ENCODE data around the gene CGB1. TPM values are rescaled to one million over a fixed set of nuclear protein-coding genes. Genes with fewer than 3 reads are reported as not detected.

Gene CGB1
- total and polyA plus RNA-seq, 2 of the 8 experiments (the other 6 are each of a cell fraction or from before 2014, with no cell fraction given) = not detected

DNA sequence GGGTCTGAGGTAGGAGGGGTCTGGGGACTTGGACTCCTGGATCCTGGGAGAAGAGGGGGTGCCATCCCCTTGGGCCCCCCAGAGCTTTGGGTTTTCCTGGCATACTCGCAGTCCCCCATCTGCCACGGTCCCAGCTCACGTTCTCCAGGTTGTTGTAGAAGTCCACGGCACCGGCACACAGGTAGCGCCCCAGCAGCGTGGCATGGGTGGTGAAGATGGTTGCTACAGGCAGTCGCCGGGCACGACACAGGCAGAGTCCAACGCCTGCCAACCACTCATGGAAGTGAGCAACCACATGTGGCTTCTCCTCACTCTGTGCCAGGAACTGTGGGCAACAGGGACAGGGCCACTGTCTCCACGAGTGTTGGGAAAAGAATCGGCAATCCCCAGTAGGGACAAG is 51.0 kb downstream of the CGB1 start:
- Histone ChIP-seq H3K79me2 (ENCODE audit: control insufficient read depth in 1 of 2, insufficient read depth in 2 of 2, low read length in 2 of 2) (no peaks in the 10 kb centered on the region), H3K18ac (ENCODE audit: extremely low read depth, low read length) (no peak overlapping the region), H3K4ac (replicated peaks; ENCODE audit: insufficient read length, low read depth, low read length) (no peak overlapping the region), H3K23ac (ENCODE audit: insufficient read length) (no peak overlapping the region), H3K4me1 (replicated peaks in 1 of 4; ENCODE audit: control insufficient read depth in 3 of 4, insufficient read depth in 4 of 4, low read length in 3 of 4) (no peaks in the 10 kb centered on the region), H3K9me3 (ENCODE audit: insufficient read depth in 2 of 2, low read depth in 1 of 2, low read length in 1 of 2) (no peaks in the 10 kb centered on the region), H3K27me3 (replicated peaks in 1 of 4; ENCODE audit: control insufficient read depth in 3 of 4, extremely low read depth in 1 of 4, insufficient read depth in 3 of 4, low read length in 3 of 4) (no peaks in the 10 kb centered on the region), H3K56ac (replicated peaks; ENCODE audit: insufficient read length, low read depth, low read length) (no peak overlapping the region), H3K27ac (ENCODE audit: low read depth, low read length) (no peak overlapping the region), H3K79me1 (ENCODE audit: low read depth, low read length) (no peaks in the 10 kb centered on the region), H2BK20ac (ENCODE audit: low read length) (no peak overlapping the region), H4K8ac (ENCODE audit: extremely low read depth, insufficient read depth, low read length) (no peak overlapping the region), H2BK15ac (ENCODE audit: low read length) (no peak overlapping the region), H3K4me3 (ENCODE audit: extremely low read depth in 1 of 4, insufficient read depth in 2 of 4, low read depth in 3 of 4, low read length in 4 of 4) (no peak overlapping the region), H3K4me2 (ENCODE audit: insufficient read depth in 1 of 2, low read depth in 2 of 2, low read length in 2 of 2) (no peak overlapping the region), H3K14ac (ENCODE audit: insufficient read length) (no peak overlapping the region), H4K91ac (replicated peaks; ENCODE audit: insufficient read length, low read length) (no peak overlapping the region), H2AFZ (ENCODE audit: low read length) (no peak overlapping the region), H4K5ac (ENCODE audit: insufficient read length, low read depth, low read length) (no peak overlapping the region), H3K9ac (replicated peaks in 1 of 4; ENCODE audit: extremely low read depth in 1 of 4, low read depth in 3 of 4, low read length in 3 of 4) (no peak overlapping the region), H2BK5ac (ENCODE audit: low read depth, low read length) (no peak overlapping the region), H3K36me3 (ENCODE audit: control insufficient read depth in 2 of 4, insufficient read depth in 4 of 4, low read length in 3 of 4) (peaks cover 3 to 43% (median 10%) of the 10 kb centered on the region in 4 experiments; a peak in 5 of 8 replicates), H3K23me2 (ENCODE audit: low read depth, low read length) (no peaks in the 10 kb centered on the region), H2BK12ac (ENCODE audit: low read depth, low read length) (no peak overlapping the region), H2BK120ac (replicated peaks; ENCODE audit: low read depth, low read length) (no peak overlapping the region), H4K20me1 (replicated peaks in 1 of 2; ENCODE audit: control insufficient read depth in 1 of 2, insufficient read depth in 2 of 2, low read length in 2 of 2) (peaks cover 0 to 5% of the 10 kb centered on the region in 2 experiments), H2AK5ac (ENCODE audit: low read depth, low read length) (no peak overlapping the region)
- TF ChIP-seq EZH2 (IDR thresholded peaks at IDR 0.05; ENCODE audit: low read depth, low read length, severe bottlenecking) (no peak), POU5F1 (IDR thresholded peaks at IDR 0.05; ENCODE audit: low read depth, low read length) (no peak), RBBP5 (IDR thresholded peaks at IDR 0.05; ENCODE audit: borderline replicate concordance, low read depth, low read length) (no peak), CEBPB (IDR thresholded peaks at IDR 0.05; ENCODE audit: low read depth, low read length) (no peak), SIX5 (IDR thresholded peaks at IDR 0.05; ENCODE audit: low read depth, low read length) (no peak), NRF1 (IDR thresholded peaks at IDR 0.05; ENCODE audit: low read depth, low read length) (no peak), JUN (IDR thresholded peaks at IDR 0.05; ENCODE audit: low read depth, low read length) (no peak), POLR2A (IDR thresholded peaks at IDR 0.05; ENCODE audit: control extremely low read depth in 1 of 2, low read depth in 2 of 2, low read length in 2 of 2) (no peak)
- TF ChIP-seq, protein P1, sequence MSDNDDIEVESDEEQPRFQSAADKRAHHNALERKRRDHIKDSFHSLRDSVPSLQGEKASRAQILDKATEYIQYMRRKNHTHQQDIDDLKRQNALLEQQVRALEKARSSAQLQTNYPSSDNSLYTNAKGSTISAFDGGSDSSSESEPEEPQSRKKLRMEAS (IDR thresholded peaks at IDR 0.05) = no peak
- TF ChIP-seq, protein P2, sequence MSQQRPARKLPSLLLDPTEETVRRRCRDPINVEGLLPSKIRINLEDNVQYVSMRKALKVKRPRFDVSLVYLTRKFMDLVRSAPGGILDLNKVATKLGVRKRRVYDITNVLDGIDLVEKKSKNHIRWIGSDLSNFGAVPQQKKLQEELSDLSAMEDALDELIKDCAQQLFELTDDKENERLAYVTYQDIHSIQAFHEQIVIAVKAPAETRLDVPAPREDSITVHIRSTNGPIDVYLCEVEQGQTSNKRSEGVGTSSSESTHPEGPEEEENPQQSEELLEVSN (IDR thresholded peaks at IDR 0.05) = no peak
- WGBS, 2 experiments (ENCODE audit: extremely low coverage in 1 of 2, insufficient coverage in 1 of 2, insufficient read length in 1 of 2, insufficient replicate concordance in 2 of 2, low coverage in 1 of 2, low lambda C conversion rate in 2 of 2, missing lambda C conversion rate in 1 of 2) = 98% methylated on average over 13 of the region's 13 CpGs; no CpG with 5 or more reads in 1 of the 2 experiments
- POLR2A ChIA-PET (ENCODE audit: partially characterized antibody) = no interaction called here
- DNase-seq (ENCODE audit: low read depth in 1 of 2, low spot score in 2 of 2) (no peak), FAIRE-seq (no peak)
- CTCF ChIA-PET (ENCODE audit: partially characterized antibody) = interaction anchor here (0.9 to 1.7 kb wide), 3 partner anchors 9 to 51 kb away, joined by 3 to 7 read pairs (median 3); no protein-coding TSS in a partner anchor

All from H1 (cell line).